Measurements from ENCODE around the gene DDX23.

The DDX23 gene

DNA sequence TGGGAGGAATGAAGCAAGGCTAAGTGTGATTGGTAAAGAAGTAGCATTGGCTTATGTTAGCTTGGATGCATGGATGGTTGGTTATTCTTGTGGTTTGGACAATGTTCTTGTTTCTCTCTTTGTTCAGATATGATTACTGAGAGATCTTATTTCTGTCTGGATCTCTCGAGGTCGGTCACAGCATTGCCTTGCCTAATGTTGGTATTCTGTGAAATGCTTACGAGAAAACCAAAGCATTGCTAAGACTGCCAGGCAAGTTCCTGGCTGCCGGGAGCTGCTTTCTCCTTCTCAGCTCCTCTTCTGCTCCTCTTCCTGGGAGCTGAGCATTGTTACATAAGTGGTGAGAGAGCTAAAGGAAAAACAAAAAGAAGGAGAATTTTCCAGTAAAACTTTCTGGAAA is 21.1 kb upstream of the DDX23 start:
- TF ChIP-seq ZFX (IDR thresholded peaks at IDR 0.05), result no peak
- TF ChIP-seq, protein P1, sequence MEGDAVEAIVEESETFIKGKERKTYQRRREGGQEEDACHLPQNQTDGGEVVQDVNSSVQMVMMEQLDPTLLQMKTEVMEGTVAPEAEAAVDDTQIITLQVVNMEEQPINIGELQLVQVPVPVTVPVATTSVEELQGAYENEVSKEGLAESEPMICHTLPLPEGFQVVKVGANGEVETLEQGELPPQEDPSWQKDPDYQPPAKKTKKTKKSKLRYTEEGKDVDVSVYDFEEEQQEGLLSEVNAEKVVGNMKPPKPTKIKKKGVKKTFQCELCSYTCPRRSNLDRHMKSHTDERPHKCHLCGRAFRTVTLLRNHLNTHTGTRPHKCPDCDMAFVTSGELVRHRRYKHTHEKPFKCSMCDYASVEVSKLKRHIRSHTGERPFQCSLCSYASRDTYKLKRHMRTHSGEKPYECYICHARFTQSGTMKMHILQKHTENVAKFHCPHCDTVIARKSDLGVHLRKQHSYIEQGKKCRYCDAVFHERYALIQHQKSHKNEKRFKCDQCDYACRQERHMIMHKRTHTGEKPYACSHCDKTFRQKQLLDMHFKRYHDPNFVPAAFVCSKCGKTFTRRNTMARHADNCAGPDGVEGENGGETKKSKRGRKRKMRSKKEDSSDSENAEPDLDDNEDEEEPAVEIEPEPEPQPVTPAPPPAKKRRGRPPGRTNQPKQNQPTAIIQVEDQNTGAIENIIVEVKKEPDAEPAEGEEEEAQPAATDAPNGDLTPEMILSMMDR (conservative IDR thresholded peaks at IDR 0.05), result no peak

DNA sequence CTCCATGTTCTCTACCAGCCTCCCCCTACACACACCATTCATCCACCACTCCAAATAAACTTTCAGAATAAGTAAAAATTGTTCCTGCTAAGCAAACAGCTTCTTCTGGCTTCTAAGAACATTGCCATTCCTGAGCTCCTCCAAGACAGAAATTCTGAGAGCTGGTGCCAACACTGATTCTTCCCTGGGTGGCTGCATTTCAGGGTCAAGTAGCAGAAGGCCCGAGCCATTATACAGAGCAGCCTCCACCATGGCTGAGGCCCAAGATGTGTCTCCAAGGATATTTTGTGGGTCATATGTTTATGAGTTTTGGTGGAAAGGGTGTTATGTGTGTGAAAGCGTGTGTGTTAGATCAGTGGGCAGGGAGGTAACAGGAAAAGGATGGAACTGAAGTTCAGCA is 17.2 kb upstream of the DDX23 start:
- TF ChIP-seq, protein P1 (conservative IDR thresholded peaks at IDR 0.05), result no peak
- TF ChIP-seq ZFX (IDR thresholded peaks at IDR 0.05), result 0 out of 2 replicates have a peak, but pooled peaks have one; percentile 31
- H3K27ac ChIP-seq, result peak overlapping the region; percentile 44

More for the DNA sequence above, 21.1 kb upstream of the DDX23 start:
- H3K27ac ChIP-seq, result no peak overlapping the region

DNA sequence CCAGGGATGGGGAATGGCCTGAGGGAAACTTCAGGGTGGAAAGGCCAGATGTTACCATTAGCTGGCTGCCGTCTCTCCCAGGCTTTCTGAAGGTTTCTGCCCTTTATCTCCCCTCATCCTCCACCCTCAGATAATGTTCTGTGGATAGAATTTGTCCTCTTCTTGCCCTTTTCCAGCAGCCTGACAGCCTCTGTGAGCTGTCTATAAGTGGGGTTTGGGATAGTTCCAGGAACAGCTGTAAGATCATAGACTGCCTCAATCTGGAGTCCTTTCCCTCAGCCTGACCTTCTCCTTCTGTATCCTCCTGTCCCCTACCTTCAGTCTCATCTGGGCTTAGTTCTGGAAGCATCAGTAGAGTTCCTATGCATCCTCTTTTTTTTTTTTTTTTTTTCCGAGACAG is 16.5 kb upstream of the DDX23 start:
- TF ChIP-seq, protein P1 (conservative IDR thresholded peaks at IDR 0.05), result no peak
- no peak for TF ChIP-seq ZFX (IDR thresholded peaks at IDR 0.05)

DNA sequence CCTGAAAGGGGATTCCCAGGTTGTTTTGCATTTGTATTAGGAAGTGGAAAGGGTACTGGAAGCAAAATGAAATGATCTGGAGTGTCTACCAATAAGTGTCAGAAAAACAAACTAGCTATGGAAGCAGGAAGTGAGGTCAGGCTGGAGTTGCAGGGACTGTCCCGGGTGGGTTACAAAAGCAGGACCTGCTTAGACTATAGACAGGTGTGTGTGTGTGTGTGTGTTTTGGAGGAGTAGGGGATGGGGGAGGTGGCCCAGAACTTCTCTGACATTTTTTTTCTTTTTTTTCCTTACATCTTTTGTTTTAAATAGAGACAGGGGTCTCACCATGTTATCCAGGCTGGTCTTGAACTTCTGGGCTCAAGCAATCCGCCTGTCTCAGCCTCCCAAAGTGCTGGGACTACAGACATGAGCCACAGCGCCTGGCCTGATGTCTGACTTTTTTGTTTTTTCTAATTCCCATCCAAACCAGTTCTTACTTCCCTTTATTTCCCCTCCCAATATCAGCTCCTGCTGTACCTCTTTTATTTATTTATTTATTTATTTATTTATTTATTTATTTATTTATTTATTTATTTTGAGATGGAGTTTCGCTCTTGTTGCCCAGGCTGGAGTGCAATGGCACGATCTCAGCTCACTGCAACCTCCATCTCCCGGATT is 14.2 kb upstream of the DDX23 start:
- no peak for TF ChIP-seq ZFX (IDR thresholded peaks at IDR 0.05)
- TF ChIP-seq, protein P1 (conservative IDR thresholded peaks at IDR 0.05), result no peak
- peak overlapping the region; percentile 44 for H3K27ac ChIP-seq

More for the DNA sequence above, 16.5 kb upstream of the DDX23 start:
- peak overlapping the region; percentile 44 for H3K27ac ChIP-seq

DNA sequence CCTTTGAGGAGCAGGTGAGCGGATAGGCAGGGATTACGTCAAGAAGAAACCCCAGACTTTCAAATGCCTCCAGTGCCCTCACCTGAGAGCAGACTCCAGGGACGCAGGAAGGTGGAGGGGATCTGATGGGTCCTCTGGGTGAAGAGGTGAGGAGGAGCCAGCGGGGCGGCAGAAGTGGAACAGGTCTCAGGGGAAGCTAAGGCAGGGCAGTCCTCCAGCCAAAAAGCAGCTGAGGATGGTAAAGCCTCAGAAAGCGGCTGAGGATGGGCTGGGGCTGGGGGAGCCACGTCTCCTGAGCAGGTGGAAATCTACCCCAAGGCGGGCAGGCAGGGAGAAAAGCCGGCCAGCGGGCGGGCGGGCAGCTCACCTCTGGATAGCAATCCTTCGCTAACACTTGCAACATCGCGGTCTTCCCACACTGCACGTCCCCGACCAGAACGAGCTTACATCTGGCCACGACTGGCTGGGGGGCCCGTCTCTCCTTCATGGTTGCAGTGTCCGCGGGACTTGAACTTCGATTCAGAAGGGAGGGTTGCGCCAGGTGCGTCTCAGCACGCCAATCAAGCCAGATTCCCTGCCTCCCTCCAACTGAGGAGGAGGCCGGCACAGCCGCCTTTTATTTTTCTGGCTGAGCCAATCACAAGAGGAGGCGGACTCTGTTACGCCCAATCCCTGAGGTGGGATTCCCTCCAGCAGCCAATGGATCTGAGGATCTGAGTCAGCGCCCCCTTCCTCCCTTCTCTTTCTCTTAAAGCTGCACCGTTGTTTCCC is 13.5 kb upstream of the DDX23 start, which contains the start of gene RND1:
Gene RND1 (minus strand): TSS at position 590 of the 771 bp plus-strand sequence. CDS start 103 bp downstream, at position 487.
- H3K27ac ChIP-seq, result peak within 1 kb of the TSS; percentile 44
- no peak for TF ChIP-seq ZFX (IDR thresholded peaks at IDR 0.05)
- TF ChIP-seq, protein P1 (conservative IDR thresholded peaks at IDR 0.05), result no peak

DNA sequence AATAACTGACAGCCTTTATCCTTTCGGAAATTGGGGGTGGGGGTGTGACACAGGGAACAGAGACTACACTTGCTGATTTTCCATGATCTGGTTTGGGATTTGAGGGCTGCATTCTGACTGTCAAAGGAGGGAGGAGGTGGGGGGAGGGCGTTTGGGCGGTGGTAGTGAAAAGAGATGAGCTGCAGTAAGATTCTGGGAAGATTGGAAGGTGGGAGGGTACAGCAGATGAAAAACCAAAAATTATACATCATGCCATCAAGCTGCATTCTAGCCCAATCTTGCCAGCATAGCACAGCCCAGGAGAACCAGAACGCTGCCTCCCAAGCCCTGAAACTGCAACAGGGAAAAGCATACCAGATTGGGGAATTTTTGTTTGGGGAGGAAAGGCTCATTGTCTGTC is 11.3 kb upstream of the DDX23 start:
- no peak for TF ChIP-seq ZFX (IDR thresholded peaks at IDR 0.05)
- TF ChIP-seq, protein P1 (conservative IDR thresholded peaks at IDR 0.05), result no peak
- no peak overlapping the region for H3K27ac ChIP-seq

DNA sequence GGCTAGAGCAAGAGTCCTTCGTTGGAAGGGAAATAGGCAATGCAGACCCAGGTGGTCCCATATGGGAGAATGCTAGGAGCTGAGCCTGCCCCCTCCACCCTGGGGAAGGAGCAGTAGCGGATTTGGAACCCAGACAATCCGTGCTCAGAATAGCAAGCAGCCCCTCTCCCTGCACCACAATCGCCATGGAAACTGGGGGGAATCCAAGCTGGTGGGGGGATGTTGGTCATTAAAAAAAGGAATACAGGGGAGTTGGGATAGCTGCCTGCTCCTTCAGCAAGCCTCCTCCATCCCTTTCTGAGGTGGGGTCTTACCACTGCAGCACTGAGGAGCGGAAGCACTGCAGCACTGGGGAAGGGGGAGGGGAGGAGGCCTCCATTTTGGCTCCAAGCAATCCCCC is 10.8 kb upstream of the DDX23 start:
- TF ChIP-seq, protein P1 (conservative IDR thresholded peaks at IDR 0.05), result no peak
- TF ChIP-seq ZFX (IDR thresholded peaks at IDR 0.05), result no peak
- no peak overlapping the region for H3K27ac ChIP-seq

Data from C4-2B (cell line).